Kidney (tissue), 14 donors: Measurements from ENCODE around the gene WDR26. TPM values are rescaled to one million over a fixed set of nuclear protein-coding genes. Genes with fewer than 3 reads are reported as not detected.
"Not testable (repeated sequence)": the region's sequence is repeated elsewhere in the genome, so short reads cannot be mapped to it uniquely, and the experiment has no call there.

ENCODE experiments used
- DNase-seq, 5 donors: peaks; one replicate each; pipeline ENCODE4 v3.0.0-alpha.2; 2013 to 2020
- FAIRE-seq: peaks from 2 replicates; lab custom pipeline; 2012; peaks lifted over from hg19 to GRCh38; lab: Jason Lieb, UNC
- H3K27ac ChIP-seq, 2 donors: one replicate each; pipeline ENCODE4 v1.7.0; 2013; ENCODE audit warnings: low read depth in 2 of 2, low read length in 2 of 2, inconsistent platforms in 1 of 2
- H3K27me3 ChIP-seq: one replicate; pipeline ENCODE4 v1.7.1; 2013; ENCODE audit warnings: low read length, inconsistent platforms; ENCODE audit not compliant: control insufficient read depth, insufficient read depth
- H3K36me3 ChIP-seq, 3 donors: one replicate each; pipeline versions ENCODE4 v1.7.0 to v1.7.1; 2013; ENCODE audit warnings: low read length in 3 of 3, control low read depth in 1 of 3, inconsistent platforms in 1 of 3; ENCODE audit not compliant: insufficient read depth in 3 of 3, control insufficient read depth in 2 of 3
- H3K4me1 ChIP-seq, 3 donors: one replicate each; pipeline versions ENCODE4 v1.7.0 to v1.7.1; 2013; ENCODE audit warnings: low read length in 3 of 3, inconsistent platforms in 1 of 3, low read depth in 1 of 3; ENCODE audit not compliant: control insufficient read depth in 2 of 3, insufficient read depth in 2 of 3
- H3K4me3 ChIP-seq, 3 donors: one replicate each; pipeline versions ENCODE4 v1.7.0 to v1.8.1; 2013; ENCODE audit warnings: low read length in 3 of 3, control low read depth in 1 of 3, inconsistent platforms in 1 of 3
- H3K9ac ChIP-seq, 3 donors: one replicate each; pipeline versions ENCODE4 v1.7.0 to v1.7.1; 2013; ENCODE audit warnings: low read length in 3 of 3, control low read depth in 1 of 3, inconsistent platforms in 1 of 3
- H3K9me3 ChIP-seq, 3 donors: one replicate each; pipeline versions ENCODE4 v1.7.0 to v1.7.1; 2013; ENCODE audit warnings: low read length in 3 of 3, control low read depth in 1 of 3, inconsistent platforms in 1 of 3; ENCODE audit not compliant: control insufficient read depth in 2 of 3, insufficient read depth in 1 of 3
- CTCF ChIP-seq: IDR thresholded peaks from 3 replicates; pipeline ENCODE4 v1.5.1; 2012; ENCODE audit warnings: mild to moderate bottlenecking, moderate library complexity, borderline replicate concordance; ENCODE audit not compliant: insufficient read depth; ENCODE audit errors: extremely low read depth
- intact Hi-C: fragments of 100-400 bp; cut with DNase I; formaldehyde crosslinking; loops from one replicate; pipeline ENCODE4 v1.11.1; 2022
- polyA plus RNA-seq: library from polyadenylated mRNA; stranded (reverse); fragments of 350-450 nt; fragmentation: Illumina TruSeq; extraction: RNeasy Lipid Tissue Mini Kit (QIAGEN cat#74804); gene quantifications from one replicate; pipeline ENCODE4 v1.2.3, GENCODE V29; 2014; ENCODE audit warnings: low read depth, low replicate concordance; ENCODE audit not compliant: insufficient read depth
- total RNA-seq: library from RNA; stranded (reverse); fragmentation: NEBNext Ultra II Directional; extraction: Animal tissue kit (Norgen Biotek cat#: 25700); gene quantifications from one replicate; pipeline ENCODE4 v1.2.1, GENCODE V29; 2021
- donor health status: control.
- donor health status: control.
- donor health status: control.
- donor health status: control.
- donor health status: control.
- donor health status: DM: yes; HTN: yes; CAD: no.
- donor health status: Normal renal cell carcinoma (clear cell type).

WDR26 gene
- total and polyA plus RNA-seq, 2 donors from 2014 or later, result 23.9 to 77.5 TPM

- Histone ChIP-seq H3K4me1 (peaks cover 0 to 3% (median 0%) of the 10 kb centered on the region in 3 donors), H3K9me3 (peaks cover 0 to 13% (median 2%) of the 10 kb centered on the region in 3 donors), H3K36me3 (no peaks in the 10 kb centered on the region), H3K27me3 (no peaks in the 10 kb centered on the region), H3K4me3 (no peak overlapping the region), H3K27ac (no peak overlapping the region), H3K9ac (no peak overlapping the region)
- no peak for TF ChIP-seq CTCF
- DNase-seq (no peak), FAIRE-seq (no peak)
- intact Hi-C loops, result no loop called here
Observed at GRCh38 chr1:224343679-224344078, 90.9 kb downstream of the WDR26 start.

- H3K27ac ChIP-seq, H3K4me1 ChIP-seq, H3K36me3 ChIP-seq, FAIRE-seq, intact Hi-C loops, H3K27me3 ChIP-seq: not testable (repeated sequence)
- peak overlapping the region in 1 of 3 donors; percentile 26 for H3K9ac ChIP-seq
- peak overlapping the region in 2 of 3 donors; percentile 56 to 70 for H3K4me3 ChIP-seq
- DNase-seq, result peak; percentile 20 to 82 (median 46)
- peaks cover 0 to 13% (median 2%) of the 10 kb centered on the region in 3 donors for H3K9me3 ChIP-seq
Observed at GRCh38 chr1:224340453-224341384, 93.9 kb downstream of the WDR26 start.

DNA sequence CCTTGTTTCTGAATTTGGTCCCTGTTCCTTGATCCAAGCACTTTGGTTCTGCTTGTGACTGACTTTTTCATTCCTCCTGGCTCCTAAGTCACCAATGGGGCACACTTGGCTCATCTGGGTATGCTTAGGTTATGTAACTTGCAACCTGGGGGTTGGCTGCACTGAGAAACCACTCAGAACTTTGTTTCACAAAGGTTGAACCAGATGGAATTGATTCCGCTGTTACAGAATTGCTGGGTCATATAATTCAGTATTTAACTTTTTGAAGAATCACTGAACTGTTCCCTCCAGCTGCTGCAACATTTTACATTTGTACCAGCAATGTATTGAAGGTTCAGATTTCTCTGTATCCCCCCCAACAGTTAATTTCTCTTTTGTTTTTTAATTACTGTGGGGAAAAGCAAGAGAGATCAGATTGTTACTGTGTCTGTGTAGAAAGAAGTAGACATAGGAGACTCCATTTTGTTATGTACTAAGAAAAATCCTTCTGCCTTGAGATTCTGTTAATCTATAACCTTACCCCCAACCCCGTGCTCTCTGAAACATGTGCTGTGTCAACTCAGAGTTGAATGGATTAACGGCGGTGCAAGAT, 95.1 kb downstream of the WDR26 start:
- TF ChIP-seq CTCF, result no peak
- Histone ChIP-seq H3K4me1 (peaks cover 0 to 3% (median 0%) of the 10 kb centered on the region in 3 donors), H3K27ac (peak overlapping the region; percentile 22 to 59), H3K9me3 (peaks cover 0 to 13% (median 2%) of the 10 kb centered on the region in 3 donors), H3K36me3 (no peaks in the 10 kb centered on the region), H3K4me3 (no peak overlapping the region), H3K27me3 (no peaks in the 10 kb centered on the region), H3K9ac (no peak overlapping the region)
- intact Hi-C loops, result no loop called here
- no peak for FAIRE-seq
- DNase-seq, result peak in 3 of 5 donors; percentile 9 to 69 (median 29)
